Measurements from ENCODE around the gene GFER.
"Not testable (repeated sequence)": the region's sequence is repeated elsewhere in the genome, so short reads cannot be mapped to it uniquely, and the experiment has no call there.

GFER gene

DNA sequence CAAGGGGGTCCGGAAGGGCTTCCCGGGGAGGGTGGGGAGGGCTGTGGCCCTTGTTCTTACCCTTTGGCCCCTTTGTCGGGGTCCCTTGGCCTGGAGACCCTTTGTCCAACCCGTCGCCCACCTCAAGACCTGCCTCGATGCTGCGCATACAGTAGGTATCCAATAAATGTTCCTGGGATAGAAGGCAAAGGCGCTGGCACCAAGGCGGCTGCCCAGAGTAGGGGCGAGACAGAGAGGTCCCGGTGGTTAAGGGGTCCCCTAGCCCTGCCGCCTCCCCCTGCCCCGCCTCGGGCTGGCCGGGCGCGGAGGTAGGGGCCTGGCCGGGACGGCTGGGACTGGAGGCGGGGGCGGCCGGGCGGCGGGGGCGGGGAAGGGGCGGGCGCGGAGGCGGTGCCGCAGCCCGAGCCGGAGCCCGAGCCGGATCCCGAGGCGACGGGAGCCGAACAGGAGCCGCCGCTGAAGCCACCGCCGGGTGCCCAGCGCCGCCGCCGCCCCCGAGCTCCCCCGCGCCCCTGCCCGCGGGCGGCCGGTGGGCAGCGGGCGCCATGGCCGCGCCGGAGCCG is 42.5 kb downstream of the GFER start, which contains the start of gene NHERF2:
Gene NHERF2 (plus strand): TSS at position 442 of the 563 bp plus-strand sequence. CDS start 104 bp downstream, at position 546.
- DNase-seq (ENCODE audit: low spot score): peak; percentile 42

DNA sequence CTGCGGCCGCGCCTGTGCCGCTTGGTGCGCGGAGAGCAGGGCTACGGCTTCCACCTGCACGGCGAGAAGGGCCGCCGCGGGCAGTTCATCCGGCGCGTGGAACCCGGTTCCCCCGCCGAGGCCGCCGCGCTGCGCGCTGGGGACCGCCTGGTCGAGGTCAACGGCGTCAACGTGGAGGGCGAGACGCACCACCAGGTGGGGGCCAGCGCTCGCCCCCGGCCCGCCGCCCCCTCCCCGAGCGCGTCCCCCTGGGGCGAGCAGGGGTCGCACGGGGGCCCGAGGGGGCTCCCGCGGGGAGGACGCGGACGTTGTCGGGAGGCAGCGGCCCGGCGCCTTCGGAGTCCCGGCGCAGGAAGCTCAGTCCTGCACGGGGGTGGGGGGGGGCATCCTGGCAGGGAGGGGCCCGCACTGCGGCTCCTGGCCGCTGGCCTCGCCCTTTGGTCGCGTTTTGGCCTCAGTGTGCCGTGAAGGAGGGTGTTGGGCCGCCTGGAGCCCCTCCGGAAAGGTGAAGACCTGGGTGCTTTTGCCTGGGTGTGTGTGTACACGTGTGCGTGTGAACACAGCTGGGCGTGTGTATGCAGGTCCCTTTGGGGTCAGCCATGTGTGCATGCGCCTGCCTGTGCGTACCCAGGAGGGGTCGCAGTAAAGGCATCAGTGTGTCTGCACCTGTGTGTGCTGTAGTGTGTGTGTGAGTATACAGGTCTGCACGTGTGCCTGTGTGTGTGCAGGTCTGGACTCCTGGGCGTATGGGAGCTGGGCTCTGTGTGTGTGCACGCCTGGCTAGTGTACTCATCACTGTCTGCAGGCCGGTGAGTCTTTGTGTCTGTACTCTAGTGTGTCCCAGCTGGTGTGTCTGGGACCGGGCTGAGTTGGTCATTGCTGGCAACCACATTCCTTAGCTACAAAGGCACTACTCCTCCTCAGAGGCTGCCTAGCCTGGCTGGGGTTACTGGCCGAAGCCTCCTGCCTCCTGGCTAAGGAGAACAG is 43.3 kb downstream of the GFER start:
- DNase-seq (ENCODE audit: low spot score): peak; percentile 48

DNA sequence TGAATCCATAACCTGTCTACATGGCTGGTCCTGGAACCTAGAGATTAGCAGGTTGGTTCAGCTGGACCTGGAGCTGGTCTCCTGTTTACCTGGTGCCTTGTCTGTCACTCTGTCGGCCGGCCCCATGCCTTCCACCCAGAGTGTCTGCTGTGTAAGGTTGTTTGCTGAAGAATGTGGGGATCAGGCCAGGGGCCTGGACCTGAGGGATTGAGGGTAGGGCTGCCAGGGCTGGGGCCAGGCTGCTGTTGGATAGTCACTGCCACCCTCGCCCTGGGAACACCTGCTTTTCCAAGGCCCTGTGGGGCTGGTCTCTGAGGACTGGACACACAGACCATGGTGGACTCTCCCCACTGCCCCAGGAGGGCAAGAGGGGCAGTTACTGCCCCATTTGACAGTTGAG is 44.2 kb downstream of the GFER start:
- no peak for DNase-seq (ENCODE audit: low spot score)

GRCh38 chr16:2028620-2029220 is 44.7 kb downstream of the GFER start:
- no peak for DNase-seq (ENCODE audit: low spot score)

DNA sequence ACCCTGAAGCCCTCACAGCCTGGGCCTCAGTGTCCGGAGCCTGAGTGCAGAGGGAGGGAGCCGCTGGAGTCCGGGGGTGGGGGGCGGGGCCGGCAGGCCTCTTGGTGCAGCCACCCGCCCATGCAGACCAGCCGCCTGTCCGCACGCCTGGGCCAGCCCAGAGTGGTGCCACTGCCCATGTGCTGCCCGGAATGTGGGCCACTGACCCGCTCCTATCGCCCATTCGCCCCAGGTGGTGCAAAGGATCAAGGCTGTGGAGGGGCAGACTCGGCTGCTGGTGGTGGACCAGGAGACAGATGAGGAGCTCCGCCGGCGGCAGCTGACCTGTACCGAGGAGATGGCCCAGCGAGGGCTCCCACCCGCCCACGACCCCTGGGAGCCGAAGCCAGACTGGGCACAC is 45.4 kb downstream of the GFER start:
- no peak for DNase-seq (ENCODE audit: low spot score)

- no peak for DNase-seq (ENCODE audit: low spot score)
Observed at GRCh38 chr16:2030036-2030435, 46.0 kb downstream of the GFER start.

GRCh38 chr16:2031081-2031577 is 47.1 kb downstream of the GFER start:
- no peak for DNase-seq (ENCODE audit: low spot score)

GRCh38 chr16:2032285-2033056 is 48.5 kb downstream of the GFER start:
- no peak for DNase-seq (ENCODE audit: low spot score)

- DNase-seq (ENCODE audit: low spot score): no peak
Observed at GRCh38 chr16:2033057-2033908, 49.3 kb downstream of the GFER start.

GRCh38 chr16:2033909-2034695 is 50.1 kb downstream of the GFER start:
- DNase-seq (ENCODE audit: low spot score): not testable (repeated sequence)

- DNase-seq (ENCODE audit: low spot score): no peak
Observed at GRCh38 chr16:2034696-2035430, 50.9 kb downstream of the GFER start.

GRCh38 chr16:2035431-2036199 is 51.6 kb downstream of the GFER start:
- peak; percentile 20 for DNase-seq (ENCODE audit: low spot score)

DNA sequence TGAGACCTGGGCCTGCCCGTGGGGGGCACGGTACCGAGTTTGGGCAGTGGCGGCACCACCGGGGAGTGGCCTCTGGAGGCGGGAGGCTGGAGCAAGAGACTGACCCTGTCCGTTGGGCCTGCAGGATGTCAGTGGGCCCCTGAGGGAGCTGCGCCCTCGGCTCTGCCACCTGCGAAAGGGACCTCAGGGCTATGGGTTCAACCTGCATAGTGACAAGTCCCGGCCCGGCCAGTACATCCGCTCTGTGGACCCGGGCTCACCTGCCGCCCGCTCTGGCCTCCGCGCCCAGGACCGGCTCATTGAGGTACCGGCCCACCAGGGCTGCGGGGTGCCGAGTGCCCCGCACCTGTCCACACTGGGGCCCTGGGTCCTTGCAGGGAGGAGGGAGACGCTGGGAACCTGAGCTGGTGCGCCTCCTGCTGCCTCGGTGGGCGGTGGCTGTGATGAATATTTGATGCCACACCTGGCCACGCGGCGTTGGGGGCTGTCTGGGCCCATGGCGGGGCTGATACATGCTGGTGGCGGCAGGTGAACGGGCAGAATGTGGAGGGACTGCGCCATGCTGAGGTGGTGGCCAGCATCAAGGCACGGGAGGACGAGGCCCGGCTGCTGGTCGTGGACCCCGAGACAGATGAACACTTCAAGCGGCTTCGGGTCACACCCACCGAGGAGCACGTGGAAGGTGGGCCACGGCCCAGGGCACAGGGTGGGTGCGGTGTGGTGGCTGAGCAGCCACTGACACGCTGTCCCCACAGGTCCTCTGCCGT is 52.4 kb downstream of the GFER start:
- DNase-seq (ENCODE audit: low spot score): no peak

DNA sequence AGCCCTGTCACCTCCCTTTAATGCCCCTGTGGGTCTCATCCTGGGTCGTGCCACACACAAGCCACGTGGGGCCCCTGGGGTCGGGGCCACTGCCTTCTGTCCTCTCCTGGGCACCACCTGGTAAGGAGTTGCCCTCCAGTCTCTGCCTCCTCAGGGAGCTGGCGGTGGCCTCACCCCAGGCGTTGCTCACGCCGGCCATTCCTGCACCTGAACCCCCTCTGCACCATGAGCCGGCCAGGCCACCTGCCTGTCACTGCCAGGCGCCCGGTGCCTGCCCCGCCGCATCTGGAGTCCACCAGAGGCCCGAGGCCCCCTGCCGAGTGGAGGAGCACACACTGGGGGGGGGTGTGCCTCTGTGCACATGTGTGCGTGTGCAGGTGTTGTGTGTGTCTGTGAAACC is 53.1 kb downstream of the GFER start:
- DNase-seq (ENCODE audit: low spot score): no peak

Measured in kidney tubule cell (primary cell).